WTC11 (cell line): Measurements from ENCODE around the gene HACD3. TPM values are rescaled to one million over a fixed set of nuclear protein-coding genes. Genes with fewer than 3 reads are reported as not detected.

Source experiments
- ATAC-seq: fragments of 200-7000 bp; cut with Tn5 transposase; 2 replicates; pipeline ENCODE4 v1.10.0; 2021; ENCODE audit warnings: mild to moderate bottlenecking, moderate library complexity
- CTCF ChIA-PET: fragments of 300-600 bp; sonication (Branson Sonifier 250); formaldehyde crosslinking; loops from one replicate; lab custom pipeline; 2021; ENCODE audit warnings: antibody characterized with exemption; lab: Charles Lee
- POLR2A ChIA-PET: fragments of 350-600 bp; sonication (Branson Sonifier 250); formaldehyde crosslinking; loops from one replicate; lab custom pipeline; 2021; ENCODE audit warnings: antibody characterized with exemption; lab: Charles Lee
- DNase-seq: peaks from one replicate; pipeline ENCODE4 v3.0.0; 2021; ENCODE audit warnings: low spot score
- H3K27ac Mint-ChIP-seq: 2 replicates; pipeline ENCODE4 v1.8.0; 2021; ENCODE audit warnings: mixed read lengths
- H3K27me3 Mint-ChIP-seq: 2 replicates; pipeline ENCODE4 v1.8.0; 2021; ENCODE audit warnings: low read depth, mild to moderate bottlenecking, moderate library complexity, mixed read lengths
- H3K36me3 Mint-ChIP-seq: 2 replicates; pipeline ENCODE4 v1.8.0; 2021; ENCODE audit warnings: mixed read lengths
- H3K4me1 Mint-ChIP-seq: 2 replicates; pipeline ENCODE4 v1.8.0; 2022; ENCODE audit warnings: mixed read lengths
- H3K4me3 Mint-ChIP-seq: 2 replicates; pipeline ENCODE4 v1.8.0; 2021; ENCODE audit warnings: mild to moderate bottlenecking, moderate library complexity, mixed read lengths
- H3K9me3 Mint-ChIP-seq: 2 replicates; pipeline ENCODE4 v1.8.0; 2021; ENCODE audit warnings: mixed read lengths
- CBFB ChIP-seq: sonication (generic); formaldehyde crosslinking; IDR thresholded peaks from 2 replicates; pipeline ENCODE4 v1.8.1; 2022; ENCODE audit warnings: mild to moderate bottlenecking, low read depth, missing genetic modification reagents
- CREM ChIP-seq: sonication (generic); formaldehyde crosslinking; IDR thresholded peaks from 2 replicates; pipeline ENCODE4 v1.8.1; 2022; ENCODE audit warnings: mild to moderate bottlenecking, missing genetic modification reagents, moderate library complexity
- ELF4 ChIP-seq: sonication (generic); formaldehyde crosslinking; IDR thresholded peaks from 2 replicates; pipeline ENCODE4 v1.8.1; 2022; ENCODE audit warnings: low read depth, mild to moderate bottlenecking, moderate library complexity, missing genetic modification reagents
- FOXJ3 ChIP-seq: sonication (generic); formaldehyde crosslinking; IDR thresholded peaks from 2 replicates; pipeline ENCODE4 v1.9.0; 2021; ENCODE audit warnings: missing genetic modification reagents, mild to moderate bottlenecking, borderline replicate concordance
- FOXP1 ChIP-seq: sonication (generic); formaldehyde crosslinking; IDR thresholded peaks from 2 replicates; pipeline ENCODE4 v1.8.0; 2022; ENCODE audit warnings: missing genetic modification reagents, mild to moderate bottlenecking, moderate library complexity, borderline replicate concordance
- GABPB1 ChIP-seq: sonication (generic); formaldehyde crosslinking; IDR thresholded peaks from 2 replicates; pipeline ENCODE4 v1.8.1; 2023; ENCODE audit warnings: mild to moderate bottlenecking, missing genetic modification reagents
- NFYB ChIP-seq: sonication (generic); formaldehyde crosslinking; conservative IDR thresholded peaks from 2 replicates; pipeline ENCODE4 v1.8.0; 2022; ENCODE audit warnings: low read depth, missing genetic modification reagents
- NR1H2 ChIP-seq: sonication (generic); formaldehyde crosslinking; IDR thresholded peaks from 2 replicates; pipeline ENCODE4 v1.9.0; 2021; ENCODE audit warnings: mild to moderate bottlenecking, moderate library complexity, missing genetic modification reagents
- PRRX2 ChIP-seq: fragments of 250-450 bp; sonication (Bioruptor Pico); IDR thresholded peaks from 2 replicates; pipeline ENCODE4 v1.8.0; 2021; ENCODE audit warnings: mild to moderate bottlenecking
- RELA ChIP-seq: sonication (generic); formaldehyde crosslinking; IDR thresholded peaks from 2 replicates; pipeline ENCODE4 v1.8.1; 2022; ENCODE audit warnings: missing genetic modification reagents, mild to moderate bottlenecking, borderline replicate concordance
- SMAD4 ChIP-seq: sonication (generic); formaldehyde crosslinking; IDR thresholded peaks from 2 replicates; pipeline ENCODE4 v1.8.0; 2022; ENCODE audit warnings: mild to moderate bottlenecking, missing genetic modification reagents
- TP53 ChIP-seq: sonication (generic); formaldehyde crosslinking; IDR thresholded peaks from 2 replicates; pipeline ENCODE4 v1.8.1; 2023; ENCODE audit warnings: mild to moderate bottlenecking, missing genetic modification reagents
- ZNF138 ChIP-seq: sonication (generic); formaldehyde crosslinking; conservative IDR thresholded peaks from 2 replicates; pipeline ENCODE4 v1.8.1; 2022; ENCODE audit warnings: mild to moderate bottlenecking, moderate library complexity, missing genetic modification reagents
- ZNF396 ChIP-seq: fragments of 250-450 bp; sonication (Bioruptor Pico); IDR thresholded peaks from 2 replicates; pipeline ENCODE4 v1.8.0; 2021; ENCODE audit warnings: mild to moderate bottlenecking, moderate library complexity, borderline replicate concordance
- ZNF423 ChIP-seq: fragments of 250-450 bp; sonication (Bioruptor Pico); IDR thresholded peaks from 2 replicates; pipeline ENCODE4 v2.1.2; 2022; ENCODE audit warnings: mild to moderate bottlenecking, moderate library complexity
- total RNA-seq: library from RNA; stranded (reverse); gene quantifications from 3 replicates; pipeline ENCODE4 v1.2.3, GENCODE V29; 2021
- TF ChIP-seq, protein P1 (sequence below): sonication (generic); formaldehyde crosslinking; IDR thresholded peaks from 2 replicates; pipeline ENCODE4 v1.8.0; 2023; ENCODE audit warnings: missing genetic modification reagents
- TF ChIP-seq, protein P2 (sequence below): sonication (generic); formaldehyde crosslinking; IDR thresholded peaks from 2 replicates; pipeline ENCODE4 v1.8.1; 2023; ENCODE audit warnings: mild to moderate bottlenecking, missing genetic modification reagents
- TF ChIP-seq, protein P3 (sequence below): fragments of 250-450 bp; sonication (Bioruptor Pico); IDR thresholded peaks from 2 replicates; pipeline ENCODE4 v1.9.0; 2021; ENCODE audit warnings: mild to moderate bottlenecking, borderline replicate concordance
- TF ChIP-seq, protein P4 (sequence below): sonication (generic); formaldehyde crosslinking; conservative IDR thresholded peaks from 2 replicates; pipeline ENCODE4 v1.8.1; 2022; ENCODE audit warnings: mild to moderate bottlenecking, missing genetic modification reagents
- TF ChIP-seq, protein P5 (sequence below): fragments of 250-450 bp; sonication (Bioruptor Pico); IDR thresholded peaks from 2 replicates; pipeline ENCODE4 v2.1.2; 2022; ENCODE audit warnings: mild to moderate bottlenecking, moderate library complexity
- TF ChIP-seq, protein P6 (sequence below): sonication (generic); formaldehyde crosslinking; IDR thresholded peaks from 2 replicates; pipeline ENCODE4 v1.8.0; 2022; ENCODE audit warnings: mild to moderate bottlenecking, missing genetic modification reagents
- TF ChIP-seq, protein P7 (sequence below): sonication (generic); formaldehyde crosslinking; IDR thresholded peaks from 2 replicates; pipeline ENCODE4 v1.8.1; 2023; ENCODE audit warnings: mild to moderate bottlenecking, moderate library complexity, missing genetic modification reagents
- TF ChIP-seq, protein P8 (sequence below): sonication (generic); formaldehyde crosslinking; IDR thresholded peaks from 2 replicates; pipeline ENCODE4 v1.8.1; 2023; ENCODE audit warnings: mild to moderate bottlenecking, missing genetic modification reagents, moderate library complexity

HACD3 gene
- total RNA-seq, 1 experiment from 2014 or later: 95.9 TPM

DNA sequence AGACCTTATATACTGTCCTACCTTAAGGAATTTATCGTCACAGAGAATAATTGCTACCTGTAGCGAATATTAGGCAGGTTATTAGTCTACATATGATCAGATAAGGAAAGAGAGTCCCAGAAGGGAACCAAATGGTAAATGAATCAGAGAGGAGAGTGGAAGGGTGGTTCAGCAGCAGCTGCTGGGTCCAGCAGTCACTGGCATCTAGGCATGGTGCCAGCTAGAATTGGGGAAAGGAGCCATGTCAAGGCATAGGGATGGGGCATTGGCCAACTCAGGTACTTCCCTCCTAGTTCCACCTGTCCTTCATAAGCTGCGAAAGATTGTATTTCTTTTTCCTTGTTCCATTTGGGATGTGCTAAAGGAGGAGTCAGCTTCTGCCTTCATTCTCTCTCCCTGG, 23.4 kb downstream of the HACD3 start:
- no peaks in the 10 kb centered on the region for H3K27me3 Mint-ChIP-seq
- H3K4me3 Mint-ChIP-seq: no peak overlapping the region
- H3K27ac Mint-ChIP-seq: no peak overlapping the region
- no peak for DNase-seq
- H3K9me3 Mint-ChIP-seq: peaks cover 3% of the 10 kb centered on the region; the same call in 1 of the 2 replicates
- ATAC-seq: no peak
- CTCF ChIA-PET: interaction anchor here (0.7 kb wide), 1 partner anchor 169 kb away, joined by 3 read pairs; no protein-coding TSS in a partner anchor
- no peak for TF ChIP-seq TP53 (CRISPR knock-in tag)
- TF ChIP-seq, all 79 proteins: peak for 0
- POLR2A ChIA-PET: no interaction called here
- Mint-ChIP-seq H3K36me3 (peaks cover 51% of the 10 kb centered on the region), H3K4me1 (peaks cover 17% of the 10 kb centered on the region)

DNA sequence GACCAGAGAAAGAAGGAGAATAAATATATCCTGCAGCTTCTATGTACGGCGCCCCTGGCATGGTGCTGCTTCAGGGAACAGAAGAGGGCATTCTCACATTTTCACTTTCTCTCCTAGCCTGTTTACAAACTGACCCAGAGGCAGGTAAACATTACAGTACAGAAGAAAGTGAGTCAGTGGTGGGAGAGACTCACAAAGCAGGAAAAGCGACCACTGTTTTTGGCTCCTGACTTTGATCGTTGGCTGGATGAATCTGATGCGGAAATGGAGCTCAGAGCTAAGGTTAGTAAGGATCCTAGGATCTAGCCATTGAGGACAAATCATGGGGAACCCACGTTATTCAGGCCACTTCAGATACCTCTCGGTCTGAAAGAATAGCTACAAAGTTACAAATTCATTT, 26.4 kb downstream of the HACD3 start:
- ChIA-PET CTCF (no interaction called here), POLR2A (no interaction called here)
- peaks cover 70% of the 10 kb centered on the region for H3K36me3 Mint-ChIP-seq

DNA sequence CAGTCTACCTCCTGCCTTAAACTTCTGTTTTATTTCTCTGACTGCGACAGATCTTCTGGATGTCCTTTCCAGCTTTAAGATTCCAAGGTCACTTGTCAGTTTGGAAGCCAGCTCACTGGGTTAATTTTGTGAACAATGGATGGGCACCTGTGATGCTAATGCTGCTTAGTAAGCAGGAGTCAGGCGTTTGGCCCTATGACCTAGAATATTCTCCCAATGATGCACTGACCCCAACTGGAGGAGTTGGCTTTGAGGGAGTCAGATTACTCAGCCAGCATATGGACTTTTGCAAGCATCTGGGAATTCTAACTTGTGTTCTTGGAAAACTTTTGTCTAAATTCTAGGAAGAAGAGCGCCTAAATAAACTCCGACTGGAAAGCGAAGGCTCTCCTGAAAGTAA, 28.1 kb downstream of the HACD3 start:
- H3K27me3 Mint-ChIP-seq: no peaks in the 10 kb centered on the region
- DNase-seq (no peak), ATAC-seq (no peak)
- no peaks in the 10 kb centered on the region for H3K9me3 Mint-ChIP-seq
- H3K36me3 Mint-ChIP-seq: peaks cover 81% of the 10 kb centered on the region
- H3K4me3 Mint-ChIP-seq: no peak overlapping the region
- H3K4me1 Mint-ChIP-seq: no peaks in the 10 kb centered on the region
- no peak overlapping the region for H3K27ac Mint-ChIP-seq
- CTCF ChIA-PET: no interaction called here
- POLR2A ChIA-PET: no interaction called here
- TF ChIP-seq NR1H2 (CRISPR knock-in tag): no peak
- TF ChIP-seq FOXP1 (CRISPR knock-in tag): no peak
- TF ChIP-seq, protein P1, sequence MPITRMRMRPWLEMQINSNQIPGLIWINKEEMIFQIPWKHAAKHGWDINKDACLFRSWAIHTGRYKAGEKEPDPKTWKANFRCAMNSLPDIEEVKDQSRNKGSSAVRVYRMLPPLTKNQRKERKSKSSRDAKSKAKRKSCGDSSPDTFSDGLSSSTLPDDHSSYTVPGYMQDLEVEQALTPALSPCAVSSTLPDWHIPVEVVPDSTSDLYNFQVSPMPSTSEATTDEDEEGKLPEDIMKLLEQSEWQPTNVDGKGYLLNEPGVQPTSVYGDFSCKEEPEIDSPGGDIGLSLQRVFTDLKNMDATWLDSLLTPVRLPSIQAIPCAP: no peak
- TF ChIP-seq CREM (CRISPR knock-in tag): no peak
- no peak for TF ChIP-seq NFYB
- TF ChIP-seq, protein P2, sequence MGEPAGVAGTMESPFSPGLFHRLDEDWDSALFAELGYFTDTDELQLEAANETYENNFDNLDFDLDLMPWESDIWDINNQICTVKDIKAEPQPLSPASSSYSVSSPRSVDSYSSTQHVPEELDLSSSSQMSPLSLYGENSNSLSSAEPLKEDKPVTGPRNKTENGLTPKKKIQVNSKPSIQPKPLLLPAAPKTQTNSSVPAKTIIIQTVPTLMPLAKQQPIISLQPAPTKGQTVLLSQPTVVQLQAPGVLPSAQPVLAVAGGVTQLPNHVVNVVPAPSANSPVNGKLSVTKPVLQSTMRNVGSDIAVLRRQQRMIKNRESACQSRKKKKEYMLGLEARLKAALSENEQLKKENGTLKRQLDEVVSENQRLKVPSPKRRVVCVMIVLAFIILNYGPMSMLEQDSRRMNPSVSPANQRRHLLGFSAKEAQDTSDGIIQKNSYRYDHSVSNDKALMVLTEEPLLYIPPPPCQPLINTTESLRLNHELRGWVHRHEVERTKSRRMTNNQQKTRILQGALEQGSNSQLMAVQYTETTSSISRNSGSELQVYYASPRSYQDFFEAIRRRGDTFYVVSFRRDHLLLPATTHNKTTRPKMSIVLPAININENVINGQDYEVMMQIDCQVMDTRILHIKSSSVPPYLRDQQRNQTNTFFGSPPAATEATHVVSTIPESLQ (CRISPR knock-in tag): no peak
- TF ChIP-seq, protein P3, sequence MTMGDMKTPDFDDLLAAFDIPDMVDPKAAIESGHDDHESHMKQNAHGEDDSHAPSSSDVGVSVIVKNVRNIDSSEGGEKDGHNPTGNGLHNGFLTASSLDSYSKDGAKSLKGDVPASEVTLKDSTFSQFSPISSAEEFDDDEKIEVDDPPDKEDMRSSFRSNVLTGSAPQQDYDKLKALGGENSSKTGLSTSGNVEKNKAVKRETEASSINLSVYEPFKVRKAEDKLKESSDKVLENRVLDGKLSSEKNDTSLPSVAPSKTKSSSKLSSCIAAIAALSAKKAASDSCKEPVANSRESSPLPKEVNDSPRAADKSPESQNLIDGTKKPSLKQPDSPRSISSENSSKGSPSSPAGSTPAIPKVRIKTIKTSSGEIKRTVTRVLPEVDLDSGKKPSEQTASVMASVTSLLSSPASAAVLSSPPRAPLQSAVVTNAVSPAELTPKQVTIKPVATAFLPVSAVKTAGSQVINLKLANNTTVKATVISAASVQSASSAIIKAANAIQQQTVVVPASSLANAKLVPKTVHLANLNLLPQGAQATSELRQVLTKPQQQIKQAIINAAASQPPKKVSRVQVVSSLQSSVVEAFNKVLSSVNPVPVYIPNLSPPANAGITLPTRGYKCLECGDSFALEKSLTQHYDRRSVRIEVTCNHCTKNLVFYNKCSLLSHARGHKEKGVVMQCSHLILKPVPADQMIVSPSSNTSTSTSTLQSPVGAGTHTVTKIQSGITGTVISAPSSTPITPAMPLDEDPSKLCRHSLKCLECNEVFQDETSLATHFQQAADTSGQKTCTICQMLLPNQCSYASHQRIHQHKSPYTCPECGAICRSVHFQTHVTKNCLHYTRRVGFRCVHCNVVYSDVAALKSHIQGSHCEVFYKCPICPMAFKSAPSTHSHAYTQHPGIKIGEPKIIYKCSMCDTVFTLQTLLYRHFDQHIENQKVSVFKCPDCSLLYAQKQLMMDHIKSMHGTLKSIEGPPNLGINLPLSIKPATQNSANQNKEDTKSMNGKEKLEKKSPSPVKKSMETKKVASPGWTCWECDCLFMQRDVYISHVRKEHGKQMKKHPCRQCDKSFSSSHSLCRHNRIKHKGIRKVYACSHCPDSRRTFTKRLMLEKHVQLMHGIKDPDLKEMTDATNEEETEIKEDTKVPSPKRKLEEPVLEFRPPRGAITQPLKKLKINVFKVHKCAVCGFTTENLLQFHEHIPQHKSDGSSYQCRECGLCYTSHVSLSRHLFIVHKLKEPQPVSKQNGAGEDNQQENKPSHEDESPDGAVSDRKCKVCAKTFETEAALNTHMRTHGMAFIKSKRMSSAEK (CRISPR knock-in tag): no peak
- TF ChIP-seq, protein P4, sequence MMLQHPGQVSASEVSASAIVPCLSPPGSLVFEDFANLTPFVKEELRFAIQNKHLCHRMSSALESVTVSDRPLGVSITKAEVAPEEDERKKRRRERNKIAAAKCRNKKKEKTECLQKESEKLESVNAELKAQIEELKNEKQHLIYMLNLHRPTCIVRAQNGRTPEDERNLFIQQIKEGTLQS (CRISPR knock-in tag): no peak
- TF ChIP-seq ZNF423 (CRISPR knock-in tag): no peak
- TF ChIP-seq, protein P5, sequence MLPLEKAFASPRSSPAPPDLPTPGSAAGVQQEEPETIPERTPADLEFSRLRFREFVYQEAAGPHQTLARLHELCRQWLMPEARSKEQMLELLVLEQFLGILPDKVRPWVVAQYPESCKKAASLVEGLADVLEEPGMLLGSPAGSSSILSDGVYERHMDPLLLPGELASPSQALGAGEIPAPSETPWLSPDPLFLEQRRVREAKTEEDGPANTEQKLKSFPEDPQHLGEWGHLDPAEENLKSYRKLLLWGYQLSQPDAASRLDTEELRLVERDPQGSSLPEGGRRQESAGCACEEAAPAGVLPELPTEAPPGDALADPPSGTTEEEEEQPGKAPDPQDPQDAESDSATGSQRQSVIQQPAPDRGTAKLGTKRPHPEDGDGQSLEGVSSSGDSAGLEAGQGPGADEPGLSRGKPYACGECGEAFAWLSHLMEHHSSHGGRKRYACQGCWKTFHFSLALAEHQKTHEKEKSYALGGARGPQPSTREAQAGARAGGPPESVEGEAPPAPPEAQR (CRISPR knock-in tag): no peak
- TF ChIP-seq ZNF138 (CRISPR knock-in tag): no peak

More for the DNA sequence above, 26.4 kb downstream of the HACD3 start:
- Mint-ChIP-seq H3K4me1 (no peaks in the 10 kb centered on the region), H3K27me3 (no peaks in the 10 kb centered on the region), H3K4me3 (no peak overlapping the region), H3K9me3 (no peaks in the 10 kb centered on the region), H3K27ac (no peak overlapping the region)
- TF ChIP-seq ZNF396: no peak
- TF ChIP-seq FOXJ3: no peak
- no peak for TF ChIP-seq SMAD4
- TF ChIP-seq NR1H2 (CRISPR knock-in tag): no peak
- TF ChIP-seq, protein P6, sequence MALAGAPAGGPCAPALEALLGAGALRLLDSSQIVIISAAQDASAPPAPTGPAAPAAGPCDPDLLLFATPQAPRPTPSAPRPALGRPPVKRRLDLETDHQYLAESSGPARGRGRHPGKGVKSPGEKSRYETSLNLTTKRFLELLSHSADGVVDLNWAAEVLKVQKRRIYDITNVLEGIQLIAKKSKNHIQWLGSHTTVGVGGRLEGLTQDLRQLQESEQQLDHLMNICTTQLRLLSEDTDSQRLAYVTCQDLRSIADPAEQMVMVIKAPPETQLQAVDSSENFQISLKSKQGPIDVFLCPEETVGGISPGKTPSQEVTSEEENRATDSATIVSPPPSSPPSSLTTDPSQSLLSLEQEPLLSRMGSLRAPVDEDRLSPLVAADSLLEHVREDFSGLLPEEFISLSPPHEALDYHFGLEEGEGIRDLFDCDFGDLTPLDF (CRISPR knock-in tag): no peak
- no peak for TF ChIP-seq GABPB1 (CRISPR knock-in tag)
- TF ChIP-seq CBFB: no peak
- TF ChIP-seq, protein P7, sequence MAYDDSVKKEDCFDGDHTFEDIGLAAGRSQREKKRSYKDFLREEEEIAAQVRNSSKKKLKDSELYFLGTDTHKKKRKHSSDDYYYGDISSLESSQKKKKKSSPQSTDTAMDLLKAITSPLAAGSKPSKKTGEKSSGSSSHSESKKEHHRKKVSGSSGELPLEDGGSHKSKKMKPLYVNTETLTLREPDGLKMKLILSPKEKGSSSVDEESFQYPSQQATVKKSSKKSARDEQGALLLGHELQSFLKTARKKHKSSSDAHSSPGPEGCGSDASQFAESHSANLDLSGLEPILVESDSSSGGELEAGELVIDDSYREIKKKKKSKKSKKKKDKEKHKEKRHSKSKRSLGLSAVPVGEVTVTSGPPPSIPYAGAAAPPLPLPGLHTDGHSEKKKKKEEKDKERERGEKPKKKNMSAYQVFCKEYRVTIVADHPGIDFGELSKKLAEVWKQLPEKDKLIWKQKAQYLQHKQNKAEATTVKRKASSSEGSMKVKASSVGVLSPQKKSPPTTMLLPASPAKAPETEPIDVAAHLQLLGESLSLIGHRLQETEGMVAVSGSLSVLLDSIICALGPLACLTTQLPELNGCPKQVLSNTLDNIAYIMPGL (CRISPR knock-in tag): no peak
- TF ChIP-seq PRRX2 (CRISPR knock-in tag): no peak
- TF ChIP-seq, protein P8, sequence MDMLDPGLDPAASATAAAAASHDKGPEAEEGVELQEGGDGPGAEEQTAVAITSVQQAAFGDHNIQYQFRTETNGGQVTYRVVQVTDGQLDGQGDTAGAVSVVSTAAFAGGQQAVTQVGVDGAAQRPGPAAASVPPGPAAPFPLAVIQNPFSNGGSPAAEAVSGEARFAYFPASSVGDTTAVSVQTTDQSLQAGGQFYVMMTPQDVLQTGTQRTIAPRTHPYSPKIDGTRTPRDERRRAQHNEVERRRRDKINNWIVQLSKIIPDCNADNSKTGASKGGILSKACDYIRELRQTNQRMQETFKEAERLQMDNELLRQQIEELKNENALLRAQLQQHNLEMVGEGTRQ (CRISPR knock-in tag): no peak
- no peak for TF ChIP-seq RELA (CRISPR knock-in tag)
- no peak for TF ChIP-seq ELF4
- ATAC-seq: no peak
- no peak for DNase-seq
